IMR-90 (cell line): ENCODE measurements around the gene CAMK2D. TPM values are rescaled to one million over a fixed set of nuclear protein-coding genes. Genes with fewer than 3 reads are reported as not detected.

Experiments used
- ATAC-seq: fragments of 200-7000 bp; cut with Tn5 transposase; 2 replicates; pipeline ENCODE4 v1.9.1; 2020; ENCODE audit warnings: low read depth, mild to moderate bottlenecking, moderate library complexity
- BruUV-seq: library from RNA; stranded (reverse); fragments of 400-500 nt; replicated peaks from 2 replicates; lab custom pipeline; 2021; lab: Mats Ljungman, UMichigan
- CTCF ChIA-PET: fragments of 300-600 bp; formaldehyde crosslinking; extraction: SDS; loops from one replicate; lab custom pipeline; 2021; ENCODE audit warnings: antibody characterized with exemption; lab: Yijun Ruan, JAX
- POLR2A ChIA-PET: fragments of 300-600 bp; sonication (Branson Sonifier 250); formaldehyde crosslinking; loops from one replicate; lab custom pipeline; 2022; ENCODE audit warnings: antibody characterized with exemption; ENCODE audit not compliant: unreplicated experiment; lab: Charles Lee
- DNase-seq: peaks from one replicate; pipeline ENCODE4 v3.0.0; 2013
- H2AFZ ChIP-seq: replicated peaks from 2 replicates; pipeline ENCODE3; 2013; ENCODE audit warnings: low read length, mild to moderate bottlenecking; ENCODE audit not compliant: poor library complexity
- H2AK5ac ChIP-seq: 2 replicates; pipeline ENCODE4 v1.6.1; 2013; ENCODE audit warnings: low read depth, low read length, inconsistent platforms
- H2AK9ac ChIP-seq: replicated peaks from 2 replicates; pipeline ENCODE3; 2013; ENCODE audit warnings: mild to moderate bottlenecking, low read depth, low read length, moderate library complexity; ENCODE audit not compliant: poor library complexity
- H2BK120ac ChIP-seq: 2 replicates; pipeline ENCODE4 v1.6.1; 2013; ENCODE audit warnings: low read depth, low read length, inconsistent platforms
- H2BK15ac ChIP-seq: 3 replicates; pipeline ENCODE4 v1.6.1; 2013; ENCODE audit warnings: low read depth, low read length, inconsistent platforms
- H2BK20ac ChIP-seq: 2 replicates; pipeline ENCODE4 v1.6.1; 2013; ENCODE audit warnings: low read depth, mild to moderate bottlenecking, inconsistent platforms, low read length, moderate library complexity
- H2BK5ac ChIP-seq: 2 replicates; pipeline ENCODE4 v1.6.1; 2013; ENCODE audit warnings: mild to moderate bottlenecking, low read depth, low read length, inconsistent platforms; ENCODE audit not compliant: poor library complexity, severe bottlenecking
- H3K14ac ChIP-seq: replicated peaks from 2 replicates; pipeline ENCODE4 v1.6.1; 2013; ENCODE audit warnings: low read depth, low read length, inconsistent platforms
- H3K18ac ChIP-seq: 2 replicates; pipeline ENCODE4 v1.6.1; 2013; ENCODE audit warnings: low read depth, low read length, control low read depth
- H3K23ac ChIP-seq: 2 replicates; pipeline ENCODE4 v1.6.1; 2013; ENCODE audit warnings: low read depth, low read length, inconsistent platforms
- H3K27ac ChIP-seq: 2 replicates; pipeline ENCODE4 v1.5.1; 2013; ENCODE audit warnings: mild to moderate bottlenecking, control low read depth, low read length; ENCODE audit not compliant: insufficient read depth
- H3K27me3 ChIP-seq: 2 replicates; pipeline ENCODE4 v1.6.1; 2013; ENCODE audit warnings: low read length; ENCODE audit not compliant: control insufficient read depth, insufficient read depth
- H3K36me3 ChIP-seq: 2 replicates; pipeline ENCODE4 v1.6.1; 2013; ENCODE audit warnings: low read length, mixed read lengths; ENCODE audit not compliant: control insufficient read depth, insufficient read depth
- H3K4ac ChIP-seq: 2 replicates; pipeline ENCODE4 v1.6.1; 2013; ENCODE audit warnings: low read depth, low read length, inconsistent platforms
- H3K4me1 ChIP-seq: 2 replicates; pipeline ENCODE4 v1.6.1; 2013; ENCODE audit warnings: low read length, mixed read lengths; ENCODE audit not compliant: control insufficient read depth, insufficient read depth
- H3K4me2 ChIP-seq: 2 replicates; pipeline ENCODE4 v1.6.1; 2013; ENCODE audit warnings: low read depth, mild to moderate bottlenecking, control low read depth, low read length, moderate library complexity
- H3K4me3 ChIP-seq: 2 replicates; pipeline ENCODE4 v1.5.1; 2013; ENCODE audit warnings: low read depth, mild to moderate bottlenecking, control low read depth, low read length, moderate library complexity; ENCODE audit not compliant: insufficient read depth
- H3K56ac ChIP-seq: 2 replicates; pipeline ENCODE4 v1.6.1; 2013; ENCODE audit warnings: low read length, inconsistent platforms; ENCODE audit not compliant: insufficient read depth; ENCODE audit errors: extremely low read depth
- H3K79me1 ChIP-seq, 2 experiments: 2 replicates each; pipeline ENCODE4 v1.6.1; 2013; ENCODE audit warnings: low read length in 2 of 2, inconsistent platforms in 1 of 2, low read depth in 1 of 2
- H3K9ac ChIP-seq: 2 replicates; pipeline ENCODE4 v1.6.1; 2013; ENCODE audit warnings: low read depth, low read length, control low read depth
- H3K9me1 ChIP-seq: 2 replicates; pipeline ENCODE4 v1.6.1; 2013; ENCODE audit warnings: low read length, inconsistent platforms; ENCODE audit not compliant: insufficient read depth
- H3K9me3 ChIP-seq: 2 replicates; pipeline ENCODE4 v1.6.1; 2013; ENCODE audit warnings: low read length; ENCODE audit not compliant: control insufficient read depth, insufficient read depth
- H4K20me1 ChIP-seq: 2 replicates; pipeline ENCODE4 v1.6.1; 2013; ENCODE audit warnings: low read length, inconsistent platforms; ENCODE audit not compliant: insufficient read depth
- H4K5ac ChIP-seq: 2 replicates; pipeline ENCODE4 v1.6.1; 2013; ENCODE audit warnings: mild to moderate bottlenecking, low read depth, low read length, control low read depth
- H4K8ac ChIP-seq, 2 experiments: 2 replicates each; pipeline ENCODE4 v1.6.1; 2013; ENCODE audit warnings: low read depth in 2 of 2, low read length in 2 of 2, control low read depth in 1 of 2, inconsistent platforms in 1 of 2
- H4K91ac ChIP-seq: 2 replicates; pipeline ENCODE4 v1.6.1; 2013; ENCODE audit warnings: low read depth, low read length, inconsistent platforms; ENCODE audit not compliant: insufficient read depth
- CEBPB ChIP-seq: IDR thresholded peaks from 2 replicates; pipeline ENCODE4 v1.6.1; 2012; ENCODE audit warnings: low read depth, low read length, improper control_type of control experiment
- FOS ChIP-seq: fragments of 150-350 bp; IDR thresholded peaks from 2 replicates; pipeline ENCODE4 v1.6.1; 2016; ENCODE audit warnings: low read depth, low read length
- MAZ ChIP-seq: IDR thresholded peaks from 2 replicates; pipeline ENCODE4 v1.6.1; 2012; ENCODE audit warnings: low read depth, mild to moderate bottlenecking, low read length, improper control_type of control experiment, moderate library complexity, borderline replicate concordance
- NFE2L2 ChIP-seq: fragments of 150-350 bp; IDR thresholded peaks from 2 replicates; pipeline ENCODE4 v1.6.1; 2016; ENCODE audit warnings: low read depth, mild to moderate bottlenecking, low read length
- RAD21 ChIP-seq: IDR thresholded peaks from 2 replicates; pipeline ENCODE4 v1.6.1; 2012; ENCODE audit warnings: low read length, improper control_type of control experiment
- WGBS, 2 experiments: methylation state at CpG; one replicate each; pipeline versions ENCODE4 v1.1.5 to v1.1.7; 2013; ENCODE audit warnings: missing lambda C conversion rate in 2 of 2; ENCODE audit not compliant: insufficient read length in 1 of 2; ENCODE audit errors: extremely low coverage in 2 of 2; 5-methylcytosine and 5-hydroxymethylcytosine counted together
- dilution Hi-C: fragments of 300-500 bp; cut with HindIII; formaldehyde crosslinking; loops from one replicate; pipeline ENCODE4 v1.14.3; 2018; ENCODE audit warnings: low sequenced_read_pairs; ENCODE audit not compliant: unreplicated experiment
- in situ Hi-C: fragments of 300-500 bp; cut with MboI; formaldehyde crosslinking; loops from 3 replicates; pipeline ENCODE4 v1.14.3; 2019; ENCODE audit warnings: low sequenced_read_pairs, inconsistent platforms, mixed read lengths
- intact Hi-C: fragments of 100-400 bp; cut with micrococcal nuclease; formaldehyde crosslinking; loops from 2 replicates; pipeline ENCODE4 v1.10.0; 2022
- polyA plus RNA-seq, 3 experiments: library from polyadenylated mRNA; depleted of rRNA; stranded (reverse); fragments of >200 nt; gene quantifications; 2 replicates each; pipeline ENCODE4 v1.2.3, GENCODE V29; 2012; ENCODE audit warnings: low replicate concordance in 1 of 3
- total RNA-seq: library from RNA; depleted of rRNA; stranded (reverse); fragments of >200 nt; gene quantifications from 2 replicates; pipeline ENCODE4 v1.2.3, GENCODE V29; 2012

Gene CAMK2D
- total and polyA plus RNA-seq, 2 of the 4 experiments (the other 2 are of a cell fraction): 44.6 to 156 TPM

- TF ChIP-seq MAZ (no peak), RAD21 (no peak), NFE2L2 (no peak)
Measured at GRCh38 chr4:113784497-113785250, 23.1 kb upstream of the CAMK2D start (continued).

DNA sequence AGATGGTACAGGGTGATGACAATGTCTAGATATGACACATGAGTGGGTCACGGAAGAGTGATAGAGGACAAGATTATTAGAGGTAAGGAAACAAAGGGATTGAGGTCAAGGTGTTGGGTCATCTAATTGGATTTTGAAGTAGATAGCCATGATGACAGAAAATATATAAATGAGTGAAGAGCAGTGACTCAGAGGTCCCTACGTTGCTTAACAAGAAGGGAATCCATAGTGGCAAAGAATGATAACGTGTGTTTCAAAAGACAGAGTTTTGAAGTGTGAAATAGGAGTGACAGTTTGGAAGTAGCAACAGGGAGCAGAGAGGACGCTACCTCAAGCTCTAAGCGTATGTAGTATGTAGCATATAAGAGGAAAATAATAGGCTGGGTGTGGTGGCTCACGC is 22.2 kb upstream of the CAMK2D start:
- dilution Hi-C loops (no loop called here), intact Hi-C loops (loop anchor here (5.0 kb wide), 1 partner anchor 194 kb away; the partner anchor contains the start of gene ARSJ), in situ Hi-C loops (loop anchor here (10.0 kb wide), 1 partner anchor 601 kb away; no protein-coding TSS in a partner anchor)
- no peaks in the 10 kb centered on the region for H3K27me3 ChIP-seq
- no peak overlapping the region for H2BK5ac ChIP-seq
- peak overlapping the region; percentile 86; the same call in 1 of the 2 replicates for H2AK5ac ChIP-seq
- ATAC-seq (no peak), DNase-seq (no peak)
- no peak overlapping the region for H3K9ac ChIP-seq
- peak overlapping the region; percentile 93 for H2BK15ac ChIP-seq
- H4K20me1 ChIP-seq: no peaks in the 10 kb centered on the region
- H3K27ac ChIP-seq: no peak overlapping the region
- CTCF ChIA-PET: no interaction called here
- no peak for TF ChIP-seq FOS
- 0 out of 2 replicates have a peak, but pooled peaks have one; percentile 12 for TF ChIP-seq CEBPB
- peak overlapping the region; percentile 76; the same call in 1 of the 2 replicates for H2BK120ac ChIP-seq
- H4K5ac ChIP-seq: no peak overlapping the region
- H3K9me3 ChIP-seq: no peaks in the 10 kb centered on the region
- no peak overlapping the region for H3K56ac ChIP-seq
- no peak overlapping the region for H3K14ac ChIP-seq
- peaks cover 0 to 8% of the 10 kb centered on the region in 2 experiments; a peak in 2 of 4 replicates for H3K79me1 ChIP-seq
- no peak overlapping the region for H2AFZ ChIP-seq
- no peak overlapping the region for H4K8ac ChIP-seq
- H3K4me2 ChIP-seq: no peak overlapping the region
- no peaks in the 10 kb centered on the region for H3K36me3 ChIP-seq
- H3K4me1 ChIP-seq: peaks cover 4% of the 10 kb centered on the region
- POLR2A ChIA-PET: no interaction called here
- BruUV-seq: no TSS peak
- no peak overlapping the region for H4K91ac ChIP-seq
- peak overlapping the region; percentile 60 for H3K4ac ChIP-seq
- H2BK20ac ChIP-seq: peak overlapping the region; percentile 89; the same call in 1 of the 2 replicates
- no peak overlapping the region for H2AK9ac ChIP-seq
- H3K18ac ChIP-seq: no peak overlapping the region
- H3K4me3 ChIP-seq: no peak overlapping the region
- H3K9me1 ChIP-seq: peaks cover 4% of the 10 kb centered on the region; the same call in 1 of the 2 replicates
- 80% methylated on average over 3 of the region's 6 CpGs; no CpG with 5 or more reads in 1 of the 2 experiments for WGBS, 2 experiments
- no peak overlapping the region for H3K23ac ChIP-seq
